ENCODE measurements around the gene POLR1B. TPM values are rescaled to one million over a fixed set of nuclear protein-coding genes. Genes with fewer than 3 reads are reported as not detected.
"Not testable (repeated sequence)": the region's sequence is repeated elsewhere in the genome, so short reads cannot be mapped to it uniquely, and the experiment has no call there.

The POLR1B gene
- total RNA-seq, 1 donor from 2014 or later: 22.1 TPM

- no peak for DNase-seq (ENCODE audit: low spot score)
- Mint-ChIP-seq H3K36me3 (ENCODE audit: low read depth, unreplicated experiment) (no peaks in the 10 kb centered on the region), H3K4me3 (ENCODE audit: unreplicated experiment) (no peak overlapping the region), H3K27ac (ENCODE audit: unreplicated experiment) (no peak overlapping the region), H3K4me1 (ENCODE audit: unreplicated experiment) (no peaks in the 10 kb centered on the region), H3K27me3 (ENCODE audit: unreplicated experiment) (no peaks in the 10 kb centered on the region), H3K9me3 (ENCODE audit: unreplicated experiment) (no peaks in the 10 kb centered on the region)
- TF ChIP-seq CTCF (IDR thresholded peaks at IDR 0.05; ENCODE audit: unreplicated experiment): no peak
Measured at GRCh38 chr2:112615051-112615450, 72.8 kb downstream of the POLR1B start.

- H3K36me3 Mint-ChIP-seq (ENCODE audit: low read depth, unreplicated experiment); H3K27ac Mint-ChIP-seq (ENCODE audit: unreplicated experiment); H3K9me3 Mint-ChIP-seq (ENCODE audit: unreplicated experiment); H3K4me1 Mint-ChIP-seq (ENCODE audit: unreplicated experiment); H3K4me3 Mint-ChIP-seq (ENCODE audit: unreplicated experiment); DNase-seq (ENCODE audit: low spot score); H3K27me3 Mint-ChIP-seq (ENCODE audit: unreplicated experiment): not testable (repeated sequence)
Measured at GRCh38 chr2:112615798-112616197, 73.5 kb downstream of the POLR1B start.

GRCh38 chr2:112618383-112618782 lies 76.1 kb downstream of the POLR1B start:
- H3K36me3 Mint-ChIP-seq (ENCODE audit: low read depth, unreplicated experiment): no peaks in the 10 kb centered on the region
- H3K4me1 Mint-ChIP-seq (ENCODE audit: unreplicated experiment): no peaks in the 10 kb centered on the region
- H3K27ac Mint-ChIP-seq (ENCODE audit: unreplicated experiment): no peak overlapping the region
- TF ChIP-seq CTCF (IDR thresholded peaks at IDR 0.05; ENCODE audit: unreplicated experiment): no peak
- no peak for DNase-seq (ENCODE audit: low spot score)
- no peaks in the 10 kb centered on the region for H3K27me3 Mint-ChIP-seq (ENCODE audit: unreplicated experiment)
- no peak overlapping the region for H3K4me3 Mint-ChIP-seq (ENCODE audit: unreplicated experiment)
- H3K9me3 Mint-ChIP-seq (ENCODE audit: unreplicated experiment): no peaks in the 10 kb centered on the region

- TF ChIP-seq CTCF (IDR thresholded peaks at IDR 0.05; ENCODE audit: unreplicated experiment): no peak
- no peak for DNase-seq (ENCODE audit: low spot score)
- H3K36me3 Mint-ChIP-seq (ENCODE audit: low read depth, unreplicated experiment): no peaks in the 10 kb centered on the region
- no peak overlapping the region for H3K27ac Mint-ChIP-seq (ENCODE audit: unreplicated experiment)
- H3K9me3 Mint-ChIP-seq (ENCODE audit: unreplicated experiment): no peaks in the 10 kb centered on the region
- H3K4me1 Mint-ChIP-seq (ENCODE audit: unreplicated experiment): peaks cover 8% of the 10 kb centered on the region
- no peaks in the 10 kb centered on the region for H3K27me3 Mint-ChIP-seq (ENCODE audit: unreplicated experiment)
- H3K4me3 Mint-ChIP-seq (ENCODE audit: unreplicated experiment): no peak overlapping the region
Measured at GRCh38 chr2:112621790-112622527, 79.7 kb downstream of the POLR1B start.

- no peak for DNase-seq (ENCODE audit: low spot score)
Measured at GRCh38 chr2:112622528-112622849, 80.2 kb downstream of the POLR1B start.

More at GRCh38 chr2:112622528-112622849, 80.2 kb downstream of the POLR1B start:
- Mint-ChIP-seq H3K4me3 (ENCODE audit: unreplicated experiment) (no peak overlapping the region), H3K36me3 (ENCODE audit: low read depth, unreplicated experiment) (no peaks in the 10 kb centered on the region), H3K9me3 (ENCODE audit: unreplicated experiment) (no peaks in the 10 kb centered on the region), H3K4me1 (ENCODE audit: unreplicated experiment) (peaks cover 13% of the 10 kb centered on the region), H3K27me3 (ENCODE audit: unreplicated experiment) (no peaks in the 10 kb centered on the region), H3K27ac (ENCODE audit: unreplicated experiment) (no peak overlapping the region)
- no peak for TF ChIP-seq CTCF (IDR thresholded peaks at IDR 0.05; ENCODE audit: unreplicated experiment)
